Dedifferentiated amniotic fluid mesenchymal stem cell (primary cell): ENCODE data around the gene SND1.
A peak's percentile ranks its signal among the peaks of the same experiment; 100 is the strongest.

ENCODE experiments used
- DNase-seq: peaks from one replicate; pipeline ENCODE4 v3.0.0-alpha.2; 2016; ENCODE audit errors: extremely low spot score

The SND1 gene

DNA sequence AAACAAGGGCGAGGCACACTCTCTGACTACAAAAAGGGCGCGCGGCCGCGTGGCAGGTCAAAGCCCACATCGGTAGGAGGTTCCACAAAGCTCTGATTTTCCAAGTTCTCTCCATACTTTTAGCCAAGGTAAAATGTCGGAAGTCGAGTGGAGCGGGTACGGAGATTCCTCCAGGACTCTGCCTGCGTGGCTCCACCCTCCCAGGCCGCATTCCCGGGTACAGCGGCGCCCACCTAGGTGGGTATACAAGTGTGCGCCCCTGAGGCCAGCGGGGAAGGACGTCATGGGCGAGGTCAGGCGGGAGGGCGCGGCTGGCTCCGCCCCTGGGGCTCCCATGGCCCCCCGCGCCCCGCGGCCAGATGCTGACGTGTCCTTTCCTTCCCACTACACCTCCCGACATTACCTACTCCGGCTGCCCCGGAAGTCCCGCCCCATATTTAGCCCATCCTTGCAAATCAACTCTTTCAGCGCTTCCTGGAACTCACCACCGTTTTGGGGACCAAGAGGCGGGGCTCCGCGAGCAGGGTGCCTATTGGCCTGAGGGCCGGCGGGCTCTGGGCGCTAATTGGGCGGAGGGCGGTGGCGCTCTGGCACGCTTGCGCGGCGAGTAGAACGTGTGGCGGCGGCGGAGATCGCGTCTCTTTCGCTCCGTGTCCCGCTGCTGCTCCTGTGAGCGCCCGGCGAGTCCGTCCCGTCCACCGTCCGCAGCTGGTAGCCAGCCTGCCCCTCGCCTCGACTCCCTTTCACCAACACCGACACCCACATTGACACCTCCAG is at the start of gene SND1:
TSS of gene SND1 (plus strand) at position 639 of the 777 bp plus-strand sequence. CDS start 180 bp downstream, outside the sequence.
- peak; percentile 97 for DNase-seq

DNA sequence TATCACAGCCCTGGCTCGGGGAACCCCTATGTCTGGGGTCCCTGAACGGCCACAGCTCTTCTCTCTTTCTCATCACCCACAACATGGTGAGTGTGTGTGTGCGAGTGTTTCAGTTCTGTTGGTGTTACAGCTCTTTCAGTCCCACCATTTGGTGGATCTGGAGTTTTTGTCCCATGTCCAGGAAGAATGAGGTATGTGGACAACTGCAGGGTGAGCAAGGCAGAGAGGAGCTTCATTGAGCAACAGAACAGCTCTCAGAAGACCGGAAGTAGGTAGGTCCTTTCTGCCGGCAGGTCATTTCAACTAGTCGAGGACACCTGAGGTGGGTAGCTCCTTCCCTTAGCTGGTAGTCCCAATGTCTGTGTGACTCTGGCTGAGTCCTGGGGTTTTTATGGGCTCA is 43.5 kb upstream of the SND1 start:
- no peak for DNase-seq

DNA sequence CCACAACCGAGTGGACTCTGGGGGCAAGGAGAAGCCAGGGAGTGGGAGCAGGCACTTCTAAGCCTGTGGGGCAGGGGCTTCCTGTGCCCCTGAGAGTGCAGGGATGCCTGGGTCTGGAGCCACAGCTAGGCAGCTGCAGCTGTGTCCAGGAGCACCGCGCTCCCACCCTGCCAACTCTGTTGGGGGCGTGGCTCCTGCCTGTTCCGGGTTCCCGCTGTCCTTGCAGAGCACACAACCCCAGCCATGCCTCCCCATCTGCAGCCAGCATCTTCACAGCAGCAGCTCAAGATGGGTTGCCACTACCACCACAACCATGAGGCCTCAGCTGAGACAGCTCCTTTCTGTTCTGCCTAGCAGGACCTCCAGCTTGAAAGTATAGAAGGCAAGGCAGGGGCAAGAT is 42.7 kb upstream of the SND1 start:
- no peak for DNase-seq

DNA sequence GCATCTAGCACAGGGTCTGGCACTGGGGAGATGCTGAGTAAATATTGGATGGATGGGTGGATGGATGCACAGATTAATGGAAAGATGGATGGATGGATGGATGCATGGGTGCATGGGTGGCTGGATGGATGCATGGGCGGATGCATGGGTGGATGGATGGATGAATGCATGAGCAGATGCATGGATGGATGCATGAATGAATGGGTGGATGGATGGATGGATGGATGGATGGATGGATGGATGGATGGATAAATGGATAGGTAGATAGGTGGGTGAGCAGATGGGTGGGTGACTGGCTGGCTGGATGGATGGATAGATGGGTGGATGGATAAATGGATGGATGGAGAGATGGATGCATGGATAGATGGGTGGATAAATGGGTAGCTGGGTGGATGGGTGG is 39.7 kb upstream of the SND1 start:
- DNase-seq = no peak

- DNase-seq = no peak
Observed at GRCh38 chr7:127616724-127617123, 35.3 kb upstream of the SND1 start.

- no peak for DNase-seq
Observed at GRCh38 chr7:127618042-127618441, 34.0 kb upstream of the SND1 start, which contains the start of gene PAX4. TSS of gene PAX4 (minus strand) at chr7:127618142. CDS start at chr7:127615928, 2,214 bp downstream.

- no peak for DNase-seq
Observed at GRCh38 chr7:127618775-127619174, 33.2 kb upstream of the SND1 start.

DNA sequence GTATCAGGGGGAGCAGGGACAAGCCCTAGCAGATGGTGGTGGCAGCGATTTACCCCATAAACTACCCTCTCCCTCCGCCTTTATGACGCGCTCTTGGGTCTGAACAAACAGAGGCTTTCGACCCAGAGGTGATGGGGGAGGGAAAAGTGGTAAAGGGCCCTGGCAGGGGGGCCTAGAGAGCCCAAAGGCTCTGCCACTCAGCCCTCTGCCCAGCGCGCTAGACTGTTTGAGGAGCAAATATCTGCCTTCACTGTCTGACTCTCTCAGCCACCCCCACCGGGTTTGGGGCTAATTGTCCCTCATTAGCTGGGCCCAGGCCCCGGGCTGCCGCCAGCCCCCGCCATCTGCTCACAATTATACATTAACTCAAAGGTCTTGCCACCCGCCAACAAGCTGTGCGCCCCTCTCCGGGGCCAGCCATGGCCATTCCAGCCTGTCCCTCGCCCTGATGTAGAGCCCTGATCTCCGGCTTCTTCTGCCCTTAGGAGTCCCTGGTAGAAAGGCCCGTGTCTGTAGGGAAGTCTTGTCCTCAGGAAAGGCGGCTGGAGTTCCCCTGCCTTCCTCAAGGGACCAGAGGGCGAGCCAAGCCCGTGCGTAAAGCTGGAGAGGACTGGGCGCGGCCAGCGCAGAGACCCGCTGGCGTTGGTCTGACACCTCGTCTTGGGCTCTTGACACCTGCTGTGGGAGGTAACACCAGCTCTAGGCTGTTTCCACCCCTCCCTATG is 32.2 kb upstream of the SND1 start:
- no peak for DNase-seq

GRCh38 chr7:127620406-127621233 is 31.4 kb upstream of the SND1 start:
- DNase-seq = no peak

GRCh38 chr7:127625331-127625730 is 26.7 kb upstream of the SND1 start:
- no peak for DNase-seq

GRCh38 chr7:127628445-127628844 is 23.5 kb upstream of the SND1 start:
- DNase-seq = no peak

GRCh38 chr7:127629268-127629854 is 22.6 kb upstream of the SND1 start:
- no peak for DNase-seq

DNA sequence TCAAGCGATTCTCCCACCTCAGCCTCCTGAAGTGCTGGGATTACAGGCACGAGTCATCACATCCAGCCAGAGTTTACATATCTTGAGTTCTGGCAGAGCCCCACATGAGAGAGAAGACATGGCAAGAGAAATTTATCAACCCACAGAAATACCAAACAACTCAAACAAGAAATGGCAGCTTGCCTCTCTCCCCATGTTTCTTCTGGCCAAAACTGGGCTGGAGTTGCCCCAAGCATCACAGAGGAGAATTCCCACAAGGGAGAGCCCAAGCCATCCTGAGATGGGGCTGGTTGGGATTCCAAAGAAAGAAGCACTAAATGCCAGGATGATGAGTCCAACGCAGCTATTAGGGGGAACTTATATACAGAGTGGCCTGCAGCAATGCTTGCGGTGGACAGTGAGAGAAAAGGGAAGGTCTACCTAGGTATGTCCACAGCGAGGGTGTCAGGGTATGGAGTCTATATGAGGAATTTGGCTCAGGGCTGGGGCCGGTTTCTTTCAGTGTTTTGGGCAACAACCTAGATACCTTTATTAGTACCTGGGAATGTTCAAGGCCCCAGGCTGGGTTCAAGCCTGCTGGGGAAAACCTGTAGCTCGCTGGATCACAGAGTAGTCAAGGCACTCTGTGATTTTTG is 19.6 kb upstream of the SND1 start:
- DNase-seq = peak; percentile 27

- no peak for DNase-seq
Observed at GRCh38 chr7:127635659-127636285, 16.2 kb upstream of the SND1 start.

DNA sequence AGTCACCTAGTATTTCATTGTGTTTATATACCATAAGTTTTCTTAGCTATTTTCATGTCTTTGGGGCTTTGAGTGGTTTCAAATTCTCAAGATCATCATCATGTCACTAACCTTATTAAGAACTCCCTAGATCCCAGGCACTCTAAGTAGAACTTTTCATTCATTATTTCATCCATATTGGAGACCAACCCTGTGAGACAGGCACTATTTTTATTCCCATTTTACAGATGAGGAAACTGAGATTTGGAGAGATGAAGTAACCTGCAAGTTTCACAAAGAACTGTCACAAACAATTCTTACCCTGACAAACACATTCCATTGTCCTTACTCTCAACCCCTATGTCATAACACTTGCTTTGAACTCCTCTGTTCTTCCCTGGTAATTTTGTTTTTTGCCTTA is 13.8 kb upstream of the SND1 start:
- no peak for DNase-seq

GRCh38 chr7:127644484-127644883 is 7.5 kb upstream of the SND1 start:
- DNase-seq = no peak

DNA sequence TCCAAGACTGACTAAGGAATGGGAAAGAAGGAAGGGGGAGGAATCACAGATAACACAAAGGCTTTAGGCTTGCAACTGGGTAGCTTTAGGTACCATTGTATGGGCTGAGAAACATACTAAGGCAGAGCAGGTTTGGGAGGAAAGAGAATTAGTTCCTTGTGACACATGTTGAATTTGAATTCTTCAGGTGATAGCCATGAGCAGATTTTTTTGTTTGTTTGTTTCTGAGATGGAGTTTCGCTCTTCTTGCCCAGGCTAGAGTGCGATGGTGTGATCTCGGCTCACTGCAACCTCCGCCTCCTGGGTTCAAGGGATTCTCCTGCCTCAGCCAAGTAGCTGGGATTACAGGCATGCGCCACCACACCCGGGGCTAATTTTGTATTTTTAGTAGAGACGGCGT is 4.4 kb upstream of the SND1 start:
- DNase-seq = no peak

- DNase-seq = no peak
Observed at GRCh38 chr7:127648986-127649385, 3.0 kb upstream of the SND1 start.

GRCh38 chr7:127650847-127651555 is 993 bp upstream of the SND1 start:
- DNase-seq = no peak
